Ascending aorta (tissue), 2 donors: Measurements from ENCODE around the gene COX7A2L. TPM values are rescaled to one million over a fixed set of nuclear protein-coding genes. Genes with fewer than 3 reads are reported as not detected.
"Not testable (repeated sequence)": the region's sequence is repeated elsewhere in the genome, so short reads cannot be mapped to it uniquely, and the experiment has no call there.

Source experiments
- DNase-seq, 2 donors: peaks; one replicate each; pipeline ENCODE4 v3.0.0-alpha.2; 2019; ENCODE audit warnings: low spot score in 2 of 2
- H3K27ac ChIP-seq, 2 donors: fragments of 200-600 bp; sonication (generic); one replicate each; pipeline ENCODE4 v1.5.1; 2016 to 2017; ENCODE audit warnings: mild to moderate bottlenecking in 1 of 2
- H3K27me3 ChIP-seq: fragments of 200-600 bp; sonication (generic); one replicate; pipeline ENCODE4 v1.5.1; 2017
- H3K36me3 ChIP-seq, 2 donors: fragments of 200-600 bp; sonication (generic); one replicate each; pipeline ENCODE4 v1.5.1; 2016
- H3K4me1 ChIP-seq, 2 donors: fragments of 200-600 bp; sonication (generic); one replicate each; pipeline ENCODE4 v1.5.1; 2016 to 2017; ENCODE audit warnings: mild to moderate bottlenecking in 1 of 2
- H3K4me3 ChIP-seq, 2 donors: fragments of 200-600 bp; sonication (generic); one replicate each; pipeline ENCODE4 v1.5.1; 2016 to 2017; ENCODE audit warnings: mild to moderate bottlenecking in 1 of 2
- H3K9me3 ChIP-seq, 2 donors: fragments of 200-600 bp; sonication (generic); one replicate each; pipeline ENCODE4 v1.5.1; 2016
- CTCF ChIP-seq, 3 experiments: fragments of 200-600 bp in 2 of 3; fragments of 450-650 bp in 1 of 3; sonication (generic) in 2 of 3; IDR thresholded peaks; one replicate each; pipeline ENCODE4 v1.5.1; 2016 to 2019; ENCODE audit warnings: antibody characterized with exemption in 3 of 3, mild to moderate bottlenecking in 1 of 3, moderate library complexity in 1 of 3
- intact Hi-C: fragments of 100-400 bp; cut with DNase I; formaldehyde crosslinking; loops from one replicate; pipeline ENCODE4 v1.15.1; 2023
- total RNA-seq: library from RNA; depleted of rRNA; stranded (reverse); fragments of >200 nt; gene quantifications from one replicate; pipeline ENCODE4 v1.1.0, GENCODE V29; 2016

Gene COX7A2L
- 35.2 TPM for total RNA-seq

GRCh38 chr2:42360890-42361727 is at the start of gene COX7A2L:
COX7A2L (minus strand) TSS chr2:42361217; CDS start chr2:42361161, 56 bp downstream.
- Histone ChIP-seq H3K4me1 (peaks cover 0 to 23% of the 10 kb centered on the region in 2 donors), H3K9me3 (no peaks in the 10 kb centered on the region), H3K4me3 (peak within 1 kb of the TSS; percentile 61 to 97), H3K27me3 (no peaks in the 10 kb centered on the region), H3K27ac (peak within 1 kb of the TSS; percentile 82 to 95), H3K36me3 (no peaks in the 10 kb centered on the region)
- peak; percentile 83 to 97 for DNase-seq
- intact Hi-C loops, result loop anchor here (1.0 to 2.0 kb wide), 3 partner anchors 19 to 520 kb away; no protein-coding TSS in a partner anchor
- peak; percentile 3 to 56 (median 36) for TF ChIP-seq CTCF (IDR thresholded peaks at IDR 0.05)

DNA sequence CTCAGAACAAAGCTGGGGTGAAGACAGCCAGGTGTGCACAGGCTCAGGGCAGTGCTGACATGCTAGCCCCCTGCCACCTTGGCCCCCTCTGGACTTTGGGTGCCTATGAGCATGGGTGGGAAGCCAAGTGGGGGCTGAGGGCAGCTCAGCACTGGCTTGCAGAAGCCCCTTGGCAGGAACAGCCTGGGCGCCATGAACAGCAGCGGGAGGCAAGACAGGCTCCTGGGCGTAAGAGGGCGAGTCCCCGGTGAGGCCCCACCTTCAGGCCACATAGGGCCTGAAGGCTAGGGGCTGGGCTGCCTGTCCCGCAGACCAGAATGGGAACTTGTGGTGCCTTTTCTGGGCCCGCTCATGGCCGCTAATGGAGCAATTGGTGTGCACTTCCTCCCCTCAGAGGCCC is 47.0 kb upstream of the COX7A2L start:
- TF ChIP-seq CTCF (IDR thresholded peaks at IDR 0.05), result no peak

GRCh38 chr2:42407476-42407875 is 46.5 kb upstream of the COX7A2L start:
- TF ChIP-seq CTCF (IDR thresholded peaks at IDR 0.05), result no peak
- Histone ChIP-seq H3K27ac (no peak overlapping the region), H3K36me3 (no peaks in the 10 kb centered on the region), H3K9me3 (no peaks in the 10 kb centered on the region), H3K27me3 (no peaks in the 10 kb centered on the region), H3K4me1 (no peaks in the 10 kb centered on the region), H3K4me3 (no peak overlapping the region)
- intact Hi-C loops, result no loop called here
- DNase-seq, result no peak

More for the DNA sequence above, 47.0 kb upstream of the COX7A2L start:
- Histone ChIP-seq H3K4me3 (no peak overlapping the region), H3K9me3 (no peaks in the 10 kb centered on the region), H3K36me3 (no peaks in the 10 kb centered on the region), H3K27ac (no peak overlapping the region), H3K27me3 (no peaks in the 10 kb centered on the region), H3K4me1 (no peaks in the 10 kb centered on the region)
- DNase-seq, result no peak
- intact Hi-C loops, result no loop called here

DNA sequence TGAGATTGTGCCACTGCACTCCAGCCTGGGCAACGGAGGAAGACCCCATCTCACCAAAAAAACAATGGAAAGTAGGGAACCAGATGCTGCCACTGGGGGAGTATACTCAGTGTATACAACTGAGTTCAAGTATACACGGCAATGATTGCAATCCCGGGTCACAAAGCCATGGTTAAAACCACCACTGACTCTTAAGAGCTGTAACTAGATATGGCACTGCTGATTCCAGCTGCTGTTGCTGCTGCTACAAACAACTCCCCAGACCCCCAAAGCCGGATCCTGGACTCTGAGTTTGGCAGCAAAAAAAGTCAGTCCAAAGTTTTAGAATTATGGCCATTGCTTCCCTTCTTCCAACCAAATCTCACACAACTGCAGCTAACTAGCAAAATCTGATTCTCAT is 43.7 kb upstream of the COX7A2L start:
- Histone ChIP-seq H3K9me3 (no peaks in the 10 kb centered on the region), H3K27ac (no peak overlapping the region), H3K4me3 (no peak overlapping the region), H3K27me3 (no peaks in the 10 kb centered on the region), H3K36me3 (no peaks in the 10 kb centered on the region), H3K4me1 (no peaks in the 10 kb centered on the region)
- intact Hi-C loops, result no loop called here
- TF ChIP-seq CTCF (IDR thresholded peaks at IDR 0.05), result no peak
- no peak for DNase-seq

- no peak for DNase-seq
- Histone ChIP-seq H3K4me1 (no peaks in the 10 kb centered on the region), H3K27me3 (no peaks in the 10 kb centered on the region), H3K36me3 (no peaks in the 10 kb centered on the region), H3K4me3 (no peak overlapping the region), H3K27ac (no peak overlapping the region), H3K9me3 (no peaks in the 10 kb centered on the region)
- TF ChIP-seq CTCF (IDR thresholded peaks at IDR 0.05), result no peak
- intact Hi-C loops, result no loop called here
These were observed 40.8 kb upstream of the COX7A2L start for GRCh38 chr2:42401773-42402172.

DNA sequence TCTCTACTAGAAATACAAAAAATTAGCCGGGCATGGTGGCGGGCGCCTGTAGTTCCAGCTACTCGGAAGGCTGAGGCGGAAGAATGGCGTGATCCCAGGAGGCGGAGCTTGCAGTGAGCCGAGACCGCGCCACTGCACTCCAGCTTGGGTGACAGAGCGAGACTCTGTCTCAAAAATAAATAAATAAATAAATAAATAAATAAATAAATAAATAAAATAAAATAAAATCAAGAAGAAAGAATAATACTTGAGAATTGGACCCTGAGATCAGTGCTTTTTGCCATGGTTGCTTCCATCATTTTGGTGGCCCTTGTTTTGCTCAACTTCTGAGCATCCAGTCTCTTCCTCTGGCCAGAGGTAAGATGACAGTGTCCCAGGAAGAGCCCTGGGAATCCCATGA is 37.0 kb upstream of the COX7A2L start:
- H3K36me3 ChIP-seq, H3K27me3 ChIP-seq, DNase-seq, H3K27ac ChIP-seq, H3K9me3 ChIP-seq, H3K4me1 ChIP-seq, intact Hi-C loops, H3K4me3 ChIP-seq: not testable (repeated sequence)

- DNase-seq, H3K27me3 ChIP-seq, H3K27ac ChIP-seq, H3K4me1 ChIP-seq, intact Hi-C loops, H3K4me3 ChIP-seq, H3K9me3 ChIP-seq, H3K36me3 ChIP-seq: not testable (repeated sequence)
These were observed 32.3 kb upstream of the COX7A2L start for GRCh38 chr2:42393320-42393719.
